GM15510 (cell line): Measurements from ENCODE around the gene PRPSAP2.

Experiments used
- POLR2A ChIP-seq: IDR thresholded peaks from 3 replicates; pipeline ENCODE4 v1.6.1; 2011; ENCODE audit warnings: borderline replicate concordance; ENCODE audit not compliant: insufficient read length; ENCODE audit errors: extremely low read depth

The PRPSAP2 gene

GRCh38 chr17:18889658-18890057 lies 31.7 kb downstream of the PRPSAP2 start:
- TF ChIP-seq POLR2A: no peak

GRCh38 chr17:18891541-18891940 lies 33.6 kb downstream of the PRPSAP2 start:
- no peak for TF ChIP-seq POLR2A

GRCh38 chr17:18896146-18896545 lies 38.2 kb downstream of the PRPSAP2 start:
- no peak for TF ChIP-seq POLR2A

GRCh38 chr17:18896947-18897346 lies 39.0 kb downstream of the PRPSAP2 start:
- TF ChIP-seq POLR2A: no peak

- TF ChIP-seq POLR2A: no peak
Measured at GRCh38 chr17:18904482-18904881, 46.6 kb downstream of the PRPSAP2 start.

GRCh38 chr17:18905226-18905625 lies 47.3 kb downstream of the PRPSAP2 start:
- TF ChIP-seq POLR2A: no peak

- no peak for TF ChIP-seq POLR2A
Measured at GRCh38 chr17:18910326-18910725, 52.4 kb downstream of the PRPSAP2 start.

- no peak for TF ChIP-seq POLR2A
Measured at GRCh38 chr17:18910881-18911280, 53.0 kb downstream of the PRPSAP2 start.

GRCh38 chr17:18916816-18917500 lies 59.0 kb downstream of the PRPSAP2 start:
- no peak for TF ChIP-seq POLR2A

- no peak for TF ChIP-seq POLR2A
Measured at GRCh38 chr17:18917506-18918032, 59.6 kb downstream of the PRPSAP2 start.

- no peak for TF ChIP-seq POLR2A
Measured at GRCh38 chr17:18919963-18920362, 62.0 kb downstream of the PRPSAP2 start.

GRCh38 chr17:18920911-18921441 lies 63.0 kb downstream of the PRPSAP2 start:
- no peak for TF ChIP-seq POLR2A

- no peak for TF ChIP-seq POLR2A
Measured at GRCh38 chr17:18921485-18921884, 63.6 kb downstream of the PRPSAP2 start.

GRCh38 chr17:18921912-18922451 lies 64.1 kb downstream of the PRPSAP2 start:
- peak; percentile 15 for TF ChIP-seq POLR2A

- TF ChIP-seq POLR2A: no peak
Measured at GRCh38 chr17:18925187-18925586, 67.3 kb downstream of the PRPSAP2 start.

- no peak for TF ChIP-seq POLR2A
Measured at GRCh38 chr17:18928628-18929125, 70.7 kb downstream of the PRPSAP2 start.
